ENCODE results near the gene ARFGEF2. TPM values are rescaled to one million over a fixed set of nuclear protein-coding genes. Genes with fewer than 3 reads are reported as not detected.
"Not testable (repeated sequence)": the region's sequence is repeated elsewhere in the genome, so short reads cannot be mapped to it uniquely, and the experiment has no call there.

The ARFGEF2 gene
- total RNA-seq, 4 donors from 2014 or later: 23.7 to 37.0 (median 28.1) TPM

- intact Hi-C loops (cut with DNase I): no loop called here
- H3K27ac ChIP-seq: no peak overlapping the region
- no peaks in the 10 kb centered on the region for H3K27me3 ChIP-seq
- H3K4me3 ChIP-seq: no peak overlapping the region
- TF ChIP-seq, protein P1, sequence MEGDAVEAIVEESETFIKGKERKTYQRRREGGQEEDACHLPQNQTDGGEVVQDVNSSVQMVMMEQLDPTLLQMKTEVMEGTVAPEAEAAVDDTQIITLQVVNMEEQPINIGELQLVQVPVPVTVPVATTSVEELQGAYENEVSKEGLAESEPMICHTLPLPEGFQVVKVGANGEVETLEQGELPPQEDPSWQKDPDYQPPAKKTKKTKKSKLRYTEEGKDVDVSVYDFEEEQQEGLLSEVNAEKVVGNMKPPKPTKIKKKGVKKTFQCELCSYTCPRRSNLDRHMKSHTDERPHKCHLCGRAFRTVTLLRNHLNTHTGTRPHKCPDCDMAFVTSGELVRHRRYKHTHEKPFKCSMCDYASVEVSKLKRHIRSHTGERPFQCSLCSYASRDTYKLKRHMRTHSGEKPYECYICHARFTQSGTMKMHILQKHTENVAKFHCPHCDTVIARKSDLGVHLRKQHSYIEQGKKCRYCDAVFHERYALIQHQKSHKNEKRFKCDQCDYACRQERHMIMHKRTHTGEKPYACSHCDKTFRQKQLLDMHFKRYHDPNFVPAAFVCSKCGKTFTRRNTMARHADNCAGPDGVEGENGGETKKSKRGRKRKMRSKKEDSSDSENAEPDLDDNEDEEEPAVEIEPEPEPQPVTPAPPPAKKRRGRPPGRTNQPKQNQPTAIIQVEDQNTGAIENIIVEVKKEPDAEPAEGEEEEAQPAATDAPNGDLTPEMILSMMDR (IDR thresholded peaks at IDR 0.05): no peak
- no peak for TF ChIP-seq POLR2A (IDR thresholded peaks at IDR 0.05)
- H3K9me3 ChIP-seq: no peaks in the 10 kb centered on the region
- no peak for DNase-seq
- peaks cover 0 to 8% (median 0%) of the 10 kb centered on the region in 3 donors for H3K36me3 ChIP-seq
- peaks cover 0 to 37% (median 16%) of the 10 kb centered on the region in 3 donors for H3K4me1 ChIP-seq
- 88% methylated on average over 8 of the region's 8 CpGs for WGBS, 2 donors
These were observed 10.9 kb downstream of the ARFGEF2 start for GRCh38 chr20:48932375-48932941.

- Histone ChIP-seq H3K36me3 (peaks cover 0 to 8% (median 0%) of the 10 kb centered on the region in 3 donors), H3K4me3 (no peak overlapping the region), H3K27me3 (no peaks in the 10 kb centered on the region), H3K4me1 (peaks cover 0 to 37% (median 14%) of the 10 kb centered on the region in 3 donors), H3K9me3 (no peaks in the 10 kb centered on the region), H3K27ac (no peak overlapping the region)
- 84 to 91% methylated on average over 13 of the region's 15 CpGs for WGBS, 2 donors
- no peak for DNase-seq
- intact Hi-C loops (cut with DNase I): no loop called here
- TF ChIP-seq, protein P1 (IDR thresholded peaks at IDR 0.05): no peak
- TF ChIP-seq POLR2A (IDR thresholded peaks at IDR 0.05): no peak
These were observed 11.7 kb downstream of the ARFGEF2 start for GRCh38 chr20:48933017-48933766.

DNA sequence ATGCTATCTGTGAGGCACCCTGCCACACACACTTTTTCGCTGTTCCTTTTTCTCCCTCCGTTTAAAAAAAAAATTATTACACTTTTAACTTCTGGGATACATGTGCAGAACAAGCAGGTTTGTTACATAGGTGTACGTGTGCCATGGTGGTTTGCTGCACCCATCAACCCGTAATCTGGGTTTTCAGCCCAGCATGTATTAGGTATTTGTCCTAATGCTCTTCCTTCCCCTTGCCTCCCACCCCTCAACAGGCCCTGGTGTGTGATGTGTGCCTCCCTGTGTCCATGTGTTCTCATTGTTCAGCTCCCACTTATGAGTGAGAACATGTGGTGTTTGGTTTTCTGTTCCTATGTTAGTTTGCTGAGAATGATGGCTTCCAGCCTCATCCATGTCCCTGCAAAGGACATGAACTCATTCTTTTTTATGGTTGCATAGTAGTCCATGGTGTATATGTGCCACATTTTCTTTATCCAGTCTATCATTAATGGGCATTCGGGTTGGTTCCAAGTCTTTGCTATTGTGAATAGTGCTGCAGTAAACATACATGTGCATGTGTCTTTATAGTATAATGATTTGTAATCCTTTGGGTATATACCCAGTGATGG is 12.9 kb downstream of the ARFGEF2 start:
- DNase-seq; H3K4me3 ChIP-seq; H3K9me3 ChIP-seq; intact Hi-C loops (cut with DNase I); H3K27ac ChIP-seq; H3K36me3 ChIP-seq; H3K27me3 ChIP-seq: not testable (repeated sequence)
- peaks cover 0 to 27% (median 8%) of the 10 kb centered on the region in 3 donors for H3K4me1 ChIP-seq
- 95 to 98% methylated on average over 5 of the region's 5 CpGs for WGBS, 2 donors

DNA sequence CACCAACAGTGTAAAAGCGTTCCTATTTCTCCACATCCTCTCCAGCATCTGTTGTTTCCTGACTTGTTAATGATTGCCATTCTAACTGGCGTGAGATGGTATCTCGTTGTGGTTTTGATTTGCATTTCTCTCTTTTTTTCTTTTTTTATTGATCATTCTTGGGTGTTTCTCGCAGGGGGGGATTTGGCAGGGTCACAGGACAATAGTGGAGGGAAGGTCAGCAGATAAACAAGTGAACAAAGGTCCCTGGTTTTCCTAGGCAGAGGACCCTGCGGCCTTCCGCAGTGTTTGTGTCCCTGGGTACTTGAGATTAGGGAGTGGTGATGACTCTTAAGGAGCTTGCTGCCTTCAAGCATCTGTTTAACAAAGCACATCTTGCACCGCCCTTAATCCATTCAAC is 13.5 kb downstream of the ARFGEF2 start:
- intact Hi-C loops (cut with DNase I); H3K36me3 ChIP-seq; H3K9me3 ChIP-seq; H3K27me3 ChIP-seq; H3K4me3 ChIP-seq; DNase-seq; H3K27ac ChIP-seq: not testable (repeated sequence)
- H3K4me1 ChIP-seq: peaks cover 0 to 21% (median 3%) of the 10 kb centered on the region in 3 donors
- 68 to 82% methylated on average over 3 of the region's 7 CpGs for WGBS, 2 donors

- H3K4me3 ChIP-seq; DNase-seq; H3K27ac ChIP-seq; H3K9me3 ChIP-seq; intact Hi-C loops (cut with DNase I); H3K27me3 ChIP-seq: not testable (repeated sequence)
- H3K4me1 ChIP-seq: peaks cover 0 to 13% (median 0%) of the 10 kb centered on the region in 3 donors
- WGBS, 2 donors: 100% methylated on average over 1 of the region's 30 CpGs
- H3K36me3 ChIP-seq: peaks cover 0 to 15% (median 0%) of the 10 kb centered on the region in 3 donors
These were observed 14.7 kb downstream of the ARFGEF2 start for GRCh38 chr20:48936178-48936577.

DNA sequence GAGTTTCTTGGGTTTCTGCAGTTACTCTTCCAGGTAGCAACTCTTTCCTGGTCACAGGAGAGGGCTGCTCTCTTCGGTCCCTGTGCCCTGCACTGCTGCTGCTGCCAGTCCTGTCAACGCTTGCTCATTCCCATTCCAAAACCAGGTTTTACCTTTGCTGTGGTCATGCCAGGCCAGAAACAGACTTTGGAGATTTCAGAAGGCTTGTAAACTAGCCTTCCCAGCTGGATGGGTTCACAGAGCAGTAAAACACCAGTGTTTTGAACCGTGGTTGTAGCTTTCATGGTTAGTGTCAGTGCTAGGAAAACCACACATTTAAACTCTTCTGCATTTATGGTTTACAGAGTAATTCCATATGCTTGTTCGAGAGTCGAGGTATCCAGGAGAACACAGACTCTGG is 16.2 kb downstream of the ARFGEF2 start:
- H3K9me3 ChIP-seq: no peaks in the 10 kb centered on the region
- no peak for DNase-seq
- intact Hi-C loops (cut with DNase I): no loop called here
- H3K4me1 ChIP-seq: peaks cover 0 to 12% (median 0%) of the 10 kb centered on the region in 3 donors
- H3K27ac ChIP-seq: no peak overlapping the region
- peaks cover 0 to 30% (median 0%) of the 10 kb centered on the region in 3 donors for H3K36me3 ChIP-seq
- no peak overlapping the region for H3K4me3 ChIP-seq
- 72 to 85% methylated on average over 5 of the region's 5 CpGs for WGBS, 2 donors
- no peaks in the 10 kb centered on the region for H3K27me3 ChIP-seq
- TF ChIP-seq, protein P1 (IDR thresholded peaks at IDR 0.05): no peak
- no peak for TF ChIP-seq POLR2A (IDR thresholded peaks at IDR 0.05)
